Activated CD8-positive, alpha-beta T cell treated with anti-CD3 and anti-CD28 coated beads, Interleukin-2, amount 10 ng/mL, durations not matched to agents 7 days and 5 days (primary cell): Measurements from ENCODE around the gene JAGN1. TPM values are rescaled to one million over a fixed set of nuclear protein-coding genes. Genes with fewer than 3 reads are reported as not detected.
A peak's percentile ranks its signal among the peaks of the same experiment; 100 is the strongest.

ENCODE experiments used
- ATAC-seq: fragments of 150-1000 bp; cut with Tn5 transposase; one replicate; pipeline ENCODE4 v1.10.0; 2021; ENCODE audit warnings: moderate library complexity
- CTCF ChIA-PET: fragments of 350-600 bp; sonication (Branson Sonifier 250); formaldehyde crosslinking; loops from one replicate; lab custom pipeline; 2021; ENCODE audit warnings: antibody characterized with exemption; lab: Charles Lee
- POLR2A ChIA-PET: fragments of 350-600 bp; sonication (Branson Sonifier 250); formaldehyde crosslinking; loops from one replicate; lab custom pipeline; 2021; ENCODE audit warnings: antibody characterized with exemption; lab: Charles Lee
- DNase-seq: peaks from one replicate; pipeline ENCODE4 v3.0.0-alpha.2; 2020
- H3K27ac Mint-ChIP-seq: one replicate; pipeline ENCODE4 v1.8.0; 2021; ENCODE audit warnings: mild to moderate bottlenecking, mixed read lengths
- H3K27me3 Mint-ChIP-seq: one replicate; pipeline ENCODE4 v1.8.0; 2021; ENCODE audit warnings: low read depth, mixed read lengths
- H3K36me3 Mint-ChIP-seq: one replicate; pipeline ENCODE4 v1.8.0; 2021; ENCODE audit warnings: low read depth, mixed read lengths
- H3K4me1 Mint-ChIP-seq: one replicate; pipeline ENCODE4 v1.8.0; 2021; ENCODE audit warnings: low read depth, mixed read lengths
- H3K4me3 Mint-ChIP-seq: one replicate; pipeline ENCODE4 v1.8.0; 2021; ENCODE audit warnings: mild to moderate bottlenecking, mixed read lengths
- H3K9me3 Mint-ChIP-seq: one replicate; pipeline ENCODE4 v1.8.0; 2022; ENCODE audit warnings: mixed read lengths; ENCODE audit not compliant: insufficient read depth
- total RNA-seq, 2 experiments: library from RNA; stranded (reverse); gene quantifications; one replicate each; pipeline ENCODE4 v1.2.3, GENCODE V29; 2021

JAGN1 gene
- total RNA-seq, 2 experiments from 2014 or later = 30.2 to 31.0 TPM

DNA sequence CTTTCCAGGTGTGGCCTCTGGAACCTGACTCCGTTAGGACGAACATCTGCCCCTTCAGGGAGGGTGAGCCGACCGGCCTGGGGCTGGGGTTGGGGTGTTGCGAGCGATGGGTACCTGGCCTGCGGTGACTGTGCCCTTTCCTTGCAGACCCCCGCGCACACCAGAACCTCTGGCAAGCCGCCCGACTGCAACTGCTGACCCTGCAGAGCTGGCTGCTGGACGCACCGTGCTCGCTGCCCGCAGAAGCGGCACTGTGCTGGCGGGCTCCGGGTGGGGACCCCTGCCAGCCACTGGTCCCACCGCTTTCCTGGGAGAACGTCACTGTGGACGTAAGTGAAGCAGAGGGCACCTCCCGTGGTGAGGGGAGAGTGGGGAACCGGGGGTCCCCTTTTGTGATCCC lies 37.7 kb downstream of the JAGN1 start:
- H3K27ac Mint-ChIP-seq = no peak overlapping the region
- ChIA-PET POLR2A (no interaction called here), CTCF (no interaction called here)
- no peak overlapping the region for H3K4me3 Mint-ChIP-seq
- H3K36me3 Mint-ChIP-seq = no peaks in the 10 kb centered on the region
- H3K9me3 Mint-ChIP-seq = no peaks in the 10 kb centered on the region
- peaks cover 12% of the 10 kb centered on the region for H3K4me1 Mint-ChIP-seq
- DNase-seq = no peak
- H3K27me3 Mint-ChIP-seq = peaks cover 9% of the 10 kb centered on the region
- no peak for ATAC-seq

DNA sequence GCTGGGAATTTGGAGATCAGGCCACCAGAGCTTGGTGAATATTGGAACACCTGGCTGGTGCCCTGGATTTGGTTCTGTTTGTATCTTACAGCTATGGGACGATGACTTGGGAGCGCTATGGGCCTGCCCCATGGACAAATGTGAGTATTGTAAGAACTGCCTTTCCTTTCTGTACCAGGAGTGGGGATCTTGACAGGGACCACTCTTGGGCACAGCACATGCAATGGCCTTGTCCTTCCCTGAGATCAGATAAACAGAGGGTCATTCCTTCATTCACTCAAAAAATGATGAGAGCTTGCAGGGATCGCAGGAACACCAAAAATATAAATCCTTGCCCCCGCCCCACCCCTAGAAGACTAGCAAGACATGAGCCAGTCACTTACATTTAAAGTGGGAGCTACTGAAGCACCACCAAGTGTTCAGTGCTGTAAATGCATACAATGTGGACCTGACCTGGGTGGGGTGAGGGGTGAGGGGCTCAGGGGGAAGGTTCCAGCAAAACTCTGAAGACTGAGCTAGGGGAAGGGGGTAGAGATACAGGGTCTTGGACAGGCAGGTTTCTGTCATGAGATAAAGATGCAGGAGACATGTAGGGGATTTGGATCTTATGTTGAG lies 40.5 kb downstream of the JAGN1 start:
- H3K27ac Mint-ChIP-seq = peak overlapping the region; percentile 17
- H3K27me3 Mint-ChIP-seq = no peaks in the 10 kb centered on the region
- CTCF ChIA-PET = interaction anchor here (0.6 to 3.7 kb wide), 22 partner anchors 8 to 577 kb away, joined by 3 to 46 read pairs (median 5); partner anchors contain the start of genes IL17RC, IL17RE, JAGN1 and SEC13
- H3K9me3 Mint-ChIP-seq = no peaks in the 10 kb centered on the region
- peaks cover 9% of the 10 kb centered on the region for H3K36me3 Mint-ChIP-seq
- no peak overlapping the region for H3K4me3 Mint-ChIP-seq
- POLR2A ChIA-PET = interaction anchor here (1.1 to 1.3 kb wide), 2 partner anchors 40 to 138 kb away, joined by 3 to 4 read pairs; partner anchors contain the start of genes ARPC4 and JAGN1
- ATAC-seq (no peak), DNase-seq (no peak)
- H3K4me1 Mint-ChIP-seq = peaks cover 30% of the 10 kb centered on the region

DNA sequence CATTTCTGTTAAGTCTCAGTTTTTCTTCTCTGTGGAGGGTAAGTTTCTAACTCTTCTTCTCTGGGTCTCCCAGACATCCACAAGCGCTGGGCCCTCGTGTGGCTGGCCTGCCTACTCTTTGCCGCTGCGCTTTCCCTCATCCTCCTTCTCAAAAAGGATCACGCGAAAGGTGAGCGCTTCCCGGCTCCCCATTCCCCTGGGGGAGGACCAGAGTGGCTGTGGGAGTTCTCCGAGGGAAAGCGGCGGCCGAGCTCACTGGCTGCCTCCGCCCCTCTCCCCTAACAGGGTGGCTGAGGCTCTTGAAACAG lies 42.1 kb downstream of the JAGN1 start:
- CTCF ChIA-PET = interaction anchor here (0.7 to 4.5 kb wide), 49 partner anchors 10 to 429 kb away, joined by 3 to 46 read pairs (median 4); partner anchors contain the start of genes EMC3, GHRL, IL17RC and IL17RE
- H3K27me3 Mint-ChIP-seq = no peaks in the 10 kb centered on the region

DNA sequence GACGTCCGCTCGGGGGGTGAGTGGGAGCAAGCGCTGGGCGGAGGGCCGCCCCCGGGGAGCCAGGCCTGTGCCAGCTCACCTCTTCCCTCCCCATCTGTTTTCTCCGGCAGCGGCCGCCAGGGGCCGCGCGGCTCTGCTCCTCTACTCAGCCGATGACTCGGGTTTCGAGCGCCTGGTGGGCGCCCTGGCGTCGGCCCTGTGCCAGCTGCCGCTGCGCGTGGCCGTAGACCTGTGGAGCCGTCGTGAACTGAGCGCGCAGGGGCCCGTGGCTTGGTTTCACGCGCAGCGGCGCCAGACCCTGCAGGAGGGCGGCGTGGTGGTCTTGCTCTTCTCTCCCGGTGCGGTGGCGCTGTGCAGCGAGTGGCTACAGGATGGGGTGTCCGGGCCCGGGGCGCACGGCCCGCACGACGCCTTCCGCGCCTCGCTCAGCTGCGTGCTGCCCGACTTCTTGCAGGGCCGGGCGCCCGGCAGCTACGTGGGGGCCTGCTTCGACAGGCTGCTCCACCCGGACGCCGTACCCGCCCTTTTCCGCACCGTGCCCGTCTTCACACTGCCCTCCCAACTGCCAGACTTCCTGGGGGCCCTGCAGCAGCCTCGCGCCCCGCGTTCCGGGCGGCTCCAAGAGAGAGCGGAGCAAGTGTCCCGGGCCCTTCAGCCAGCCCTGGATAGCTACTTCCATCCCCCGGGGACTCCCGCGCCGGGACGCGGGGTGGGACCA lies 42.6 kb downstream of the JAGN1 start:
- DNase-seq (peak; percentile 90), ATAC-seq (peak; percentile 82)
- CTCF ChIA-PET = interaction anchor here (0.6 to 4.5 kb wide), 57 partner anchors 9 to 429 kb away, joined by 3 to 46 read pairs (median 4); partner anchors contain the start of genes EMC3, GHRL, IL17RC and IL17RE
- peaks cover 32% of the 10 kb centered on the region for H3K4me1 Mint-ChIP-seq
- peaks cover 15% of the 10 kb centered on the region for H3K36me3 Mint-ChIP-seq
- POLR2A ChIA-PET = interaction anchor here (0.6 to 2.1 kb wide), 14 partner anchors 12 to 570 kb away, joined by 3 to 21 read pairs (median 4); partner anchors contain the start of genes ARPC4, EMC3, JAGN1 and PRRT3
- H3K9me3 Mint-ChIP-seq = no peaks in the 10 kb centered on the region
- peak overlapping the region; percentile 97 for H3K27ac Mint-ChIP-seq
- no peaks in the 10 kb centered on the region for H3K27me3 Mint-ChIP-seq
- peak overlapping the region; percentile 98 for H3K4me3 Mint-ChIP-seq

More for the DNA sequence above, 42.1 kb downstream of the JAGN1 start:
- DNase-seq = no peak
- ATAC-seq = no peak
- peaks cover 32% of the 10 kb centered on the region for H3K4me1 Mint-ChIP-seq
- H3K36me3 Mint-ChIP-seq = peaks cover 14% of the 10 kb centered on the region
- peak overlapping the region; percentile 98 for H3K4me3 Mint-ChIP-seq
- POLR2A ChIA-PET = interaction anchor here (0.6 to 2.1 kb wide), 14 partner anchors 12 to 200 kb away, joined by 3 to 21 read pairs (median 4); partner anchors contain the start of genes ARPC4, EMC3, JAGN1 and PRRT3
- peak overlapping the region; percentile 97 for H3K27ac Mint-ChIP-seq
- no peaks in the 10 kb centered on the region for H3K9me3 Mint-ChIP-seq

DNA sequence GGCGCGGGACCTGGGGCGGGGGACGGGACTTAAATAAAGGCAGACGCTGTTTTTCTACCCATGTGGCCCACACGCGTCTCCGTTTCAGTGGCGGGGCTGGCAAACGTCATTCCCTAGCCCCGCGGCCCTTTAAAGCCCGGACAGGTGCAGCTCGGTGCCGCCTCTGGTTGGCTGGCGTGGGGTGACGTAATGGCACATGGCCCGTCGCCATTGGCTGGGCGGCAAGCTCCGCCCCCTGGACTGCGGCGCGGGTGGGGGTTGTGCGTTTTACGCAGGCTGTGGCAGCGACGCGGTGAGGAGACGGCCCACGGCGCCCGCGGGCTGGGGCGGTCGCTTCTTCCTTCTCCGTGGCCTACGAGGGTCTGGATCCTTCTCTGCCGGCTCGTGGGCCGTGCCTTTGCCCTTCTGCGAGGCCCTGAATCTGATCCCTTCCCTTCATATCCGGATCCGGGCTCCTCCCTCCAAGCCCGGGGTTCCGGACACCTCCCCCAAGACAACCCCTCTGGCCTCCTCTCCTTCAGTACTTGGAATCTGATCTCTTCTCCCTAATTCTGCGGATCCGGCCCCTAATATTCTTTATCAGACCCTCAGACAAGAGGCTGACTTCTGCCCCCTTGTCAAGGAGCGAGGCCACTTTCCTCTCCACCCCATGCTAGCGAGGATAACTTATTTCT lies 43.3 kb downstream of the JAGN1 start, which contains the start of gene CRELD1:
Gene CRELD1, plus strand, starts transcription at position 274 of the 674 bp plus-strand sequence. CDS start 605 bp downstream, outside the sequence.
- Mint-ChIP-seq H3K4me1 (peaks cover 32% of the 10 kb centered on the region), H3K9me3 (no peaks in the 10 kb centered on the region), H3K27ac (peak within 1 kb of the TSS; percentile 97), H3K4me3 (peak within 1 kb of the TSS; percentile 98), H3K27me3 (no peaks in the 10 kb centered on the region), H3K36me3 (peaks cover 18% of the 10 kb centered on the region)
- ChIA-PET POLR2A (interaction anchor here (1.0 to 2.1 kb wide), 8 partner anchors 13 to 571 kb away, joined by 3 to 21 read pairs (median 5); partner anchors contain the start of genes ARPC4, JAGN1, PRRT3 and THUMPD3), CTCF (interaction anchor here (0.6 to 4.5 kb wide), 34 partner anchors 9 to 388 kb away, joined by 3 to 46 read pairs (median 6); partner anchors contain the start of genes EMC3, IL17RE, JAGN1 and PRRT3)
- peak; percentile 97 for DNase-seq
- ATAC-seq = peak; percentile 85

DNA sequence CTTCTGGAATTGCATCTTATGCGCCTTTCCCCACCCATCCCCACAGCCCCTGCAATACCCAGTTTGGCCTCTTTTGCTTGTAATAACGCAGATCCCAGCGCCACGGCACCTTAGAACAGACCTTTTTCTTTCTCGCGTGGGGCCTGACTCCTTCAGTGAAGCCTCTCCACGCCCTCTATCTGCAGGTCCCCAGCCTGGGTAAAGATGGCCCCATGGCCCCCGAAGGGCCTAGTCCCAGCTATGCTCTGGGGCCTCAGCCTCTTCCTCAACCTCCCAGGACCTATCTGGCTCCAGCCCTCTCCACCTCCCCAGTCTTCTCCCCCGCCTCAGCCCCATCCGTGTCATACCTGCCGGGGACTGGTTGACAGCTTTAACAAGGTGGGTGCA lies 43.8 kb downstream of the JAGN1 start:
- ChIA-PET CTCF (interaction anchor here (1.0 to 4.5 kb wide), 14 partner anchors 10 to 387 kb away, joined by 3 to 46 read pairs (median 8); partner anchors contain the start of genes EMC3, JAGN1, PRRT3 and RPUSD3), POLR2A (interaction anchor here (1.0 to 2.1 kb wide), 2 partner anchors 202 to 386 kb away, joined by 3 to 5 read pairs; partner anchors contain the start of gene SEC13)
- DNase-seq (peak; percentile 46), ATAC-seq (no peak)
- H3K36me3 Mint-ChIP-seq = peaks cover 18% of the 10 kb centered on the region
- peak overlapping the region; percentile 98 for H3K4me3 Mint-ChIP-seq
- H3K27ac Mint-ChIP-seq = peak overlapping the region; percentile 97
- H3K9me3 Mint-ChIP-seq = no peaks in the 10 kb centered on the region
- H3K27me3 Mint-ChIP-seq = no peaks in the 10 kb centered on the region
- H3K4me1 Mint-ChIP-seq = peaks cover 32% of the 10 kb centered on the region

DNA sequence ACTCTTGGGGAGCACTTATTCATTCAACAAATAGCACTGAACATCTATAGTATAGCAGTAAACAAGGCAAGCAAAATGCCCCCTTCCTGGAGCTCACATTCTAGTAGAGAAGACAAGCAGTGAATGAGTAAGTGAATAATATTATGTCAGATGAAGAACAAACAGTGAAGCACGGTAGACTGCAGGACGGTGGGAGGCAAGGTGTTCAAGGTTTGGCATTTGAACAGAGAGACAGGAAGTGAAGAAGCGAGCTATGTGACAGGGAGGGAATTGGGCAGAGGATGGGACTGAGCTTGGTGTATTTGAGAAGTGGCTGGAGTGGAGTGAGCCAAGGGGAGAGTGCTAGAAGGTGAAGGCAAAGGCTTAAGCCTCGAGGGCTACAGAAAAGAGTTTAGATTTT lies 44.6 kb downstream of the JAGN1 start:
- Mint-ChIP-seq H3K9me3 (no peaks in the 10 kb centered on the region), H3K27ac (peak overlapping the region; percentile 97), H3K36me3 (peaks cover 18% of the 10 kb centered on the region), H3K27me3 (no peaks in the 10 kb centered on the region), H3K4me3 (peak overlapping the region; percentile 98), H3K4me1 (peaks cover 32% of the 10 kb centered on the region)
- ATAC-seq = no peak
- ChIA-PET CTCF (interaction anchor here (0.8 to 4.5 kb wide), 7 partner anchors 10 to 387 kb away, joined by 3 to 40 read pairs (median 3); partner anchors contain the start of genes FANCD2 and PRRT3), POLR2A (interaction anchor here (1.0 kb wide), 1 partner anchor 385 kb away, joined by 3 read pairs; the partner anchor contains the start of gene SEC13)
- no peak for DNase-seq

DNA sequence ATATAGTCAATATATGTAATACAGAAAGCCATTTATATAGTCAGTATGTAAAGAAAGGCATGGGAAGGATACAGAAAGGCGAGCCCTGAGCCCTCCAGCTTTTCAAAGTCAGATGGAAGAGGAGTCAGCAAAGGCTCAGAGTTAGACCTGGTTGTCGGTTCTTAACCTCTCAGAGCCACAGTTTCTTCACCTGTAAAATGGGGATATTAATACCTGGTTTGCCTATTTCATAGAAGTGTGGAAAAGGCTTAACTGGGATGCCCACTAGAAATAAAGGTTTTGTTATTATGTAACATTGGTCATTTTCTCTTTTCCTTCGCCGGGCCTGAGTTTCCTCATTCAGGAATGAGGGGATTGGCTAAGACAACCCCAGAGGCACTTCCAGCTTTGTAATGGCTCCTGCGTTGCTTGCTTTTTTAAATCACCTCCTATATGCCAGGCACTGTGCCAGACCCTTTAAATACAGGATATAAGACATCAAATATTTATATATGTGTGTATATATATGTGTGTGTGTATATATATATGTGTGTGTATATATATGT lies 45.6 kb downstream of the JAGN1 start:
- Mint-ChIP-seq H3K27me3 (no peaks in the 10 kb centered on the region), H3K36me3 (peaks cover 18% of the 10 kb centered on the region), H3K9me3 (no peaks in the 10 kb centered on the region), H3K4me3 (no peak overlapping the region), H3K4me1 (peaks cover 31% of the 10 kb centered on the region), H3K27ac (no peak overlapping the region)
- ChIA-PET POLR2A (interaction anchor here (0.6 kb wide), 1 partner anchor 48 kb away, joined by 6 read pairs; no protein-coding TSS in a partner anchor), CTCF (interaction anchor here (2.3 to 4.5 kb wide), 2 partner anchors 10 to 14 kb away, joined by 9 to 40 read pairs; partner anchors contain the start of gene PRRT3)
- DNase-seq (no peak), ATAC-seq (no peak)

DNA sequence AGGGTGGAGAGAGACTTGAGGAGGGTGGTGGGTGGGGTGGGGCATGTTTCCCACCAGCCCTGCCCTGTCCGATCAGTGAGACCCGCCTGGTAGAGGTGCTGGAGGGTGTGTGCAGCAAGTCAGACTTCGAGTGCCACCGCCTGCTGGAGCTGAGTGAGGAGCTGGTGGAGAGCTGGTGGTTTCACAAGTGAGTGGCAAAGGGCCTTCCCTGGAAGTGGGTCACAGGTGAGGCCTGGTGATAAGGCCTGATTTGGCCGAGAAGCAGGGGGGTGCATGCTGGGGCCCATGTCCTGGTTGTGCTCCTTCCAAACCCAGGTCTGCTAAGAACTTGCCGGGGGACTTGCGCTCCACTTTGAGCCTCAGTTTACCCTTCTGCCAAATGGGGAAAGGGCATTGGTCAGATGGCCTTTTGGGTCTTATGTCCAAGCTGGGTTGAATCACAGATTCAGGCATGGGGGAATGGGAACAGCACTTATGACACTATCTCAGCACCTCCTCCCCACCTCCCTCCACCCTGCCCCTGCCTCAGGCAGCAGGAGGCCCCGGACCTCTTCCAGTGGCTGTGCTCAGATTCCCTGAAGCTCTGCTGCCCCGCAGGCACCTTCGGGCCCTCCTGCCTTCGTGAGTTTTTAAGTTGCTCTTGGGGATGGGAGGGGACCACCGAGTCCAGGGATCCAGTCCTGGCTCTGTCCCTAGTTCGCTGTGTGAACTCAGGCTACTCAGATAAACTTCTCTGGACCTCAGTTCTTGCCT lies 47.3 kb downstream of the JAGN1 start:
- CTCF ChIA-PET = no interaction called here
- Mint-ChIP-seq H3K36me3 (peaks cover 22% of the 10 kb centered on the region), H3K4me1 (peaks cover 22% of the 10 kb centered on the region), H3K27ac (no peak overlapping the region), H3K9me3 (no peaks in the 10 kb centered on the region), H3K27me3 (no peaks in the 10 kb centered on the region), H3K4me3 (no peak overlapping the region)
- DNase-seq (no peak), ATAC-seq (no peak)
- POLR2A ChIA-PET = no interaction called here

DNA sequence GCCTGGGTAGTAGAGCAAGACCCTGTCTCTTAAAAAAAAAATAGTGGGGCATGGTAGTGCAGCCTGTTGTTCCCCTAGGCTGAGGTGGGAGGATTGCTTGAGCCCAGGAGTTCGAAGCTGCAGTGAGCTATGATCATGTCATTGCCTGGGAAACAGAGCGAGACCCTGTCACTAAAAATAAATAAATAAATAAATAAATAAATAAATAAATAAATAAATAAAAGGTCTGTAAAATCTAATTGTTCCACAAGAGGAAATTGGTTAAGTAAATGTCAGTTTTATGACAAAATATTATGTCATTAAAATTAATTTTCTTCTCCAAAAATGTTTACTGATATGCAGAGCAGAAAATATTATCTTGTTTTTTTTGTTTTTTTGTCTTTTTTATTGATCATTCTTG lies 48.6 kb downstream of the JAGN1 start:
- H3K9me3 Mint-ChIP-seq = no peaks in the 10 kb centered on the region
- POLR2A ChIA-PET = interaction anchor here (0.8 kb wide), 1 partner anchor 46 kb away, joined by 4 read pairs; no protein-coding TSS in a partner anchor
- no peak for DNase-seq
- no peak overlapping the region for H3K27ac Mint-ChIP-seq
- no peak for ATAC-seq
- H3K4me1 Mint-ChIP-seq = peaks cover 20% of the 10 kb centered on the region
- H3K36me3 Mint-ChIP-seq = peaks cover 25% of the 10 kb centered on the region
- no peaks in the 10 kb centered on the region for H3K27me3 Mint-ChIP-seq
- no peak overlapping the region for H3K4me3 Mint-ChIP-seq
- CTCF ChIA-PET = no interaction called here
